ENCODE data around the gene MAGI2. TPM values are rescaled to one million over a fixed set of nuclear protein-coding genes. Genes with fewer than 3 reads are reported as not detected.

The MAGI2 gene
- polyA plus RNA-seq, 10 donors: 3.9 to 8.2 (median 5.2) TPM

DNA sequence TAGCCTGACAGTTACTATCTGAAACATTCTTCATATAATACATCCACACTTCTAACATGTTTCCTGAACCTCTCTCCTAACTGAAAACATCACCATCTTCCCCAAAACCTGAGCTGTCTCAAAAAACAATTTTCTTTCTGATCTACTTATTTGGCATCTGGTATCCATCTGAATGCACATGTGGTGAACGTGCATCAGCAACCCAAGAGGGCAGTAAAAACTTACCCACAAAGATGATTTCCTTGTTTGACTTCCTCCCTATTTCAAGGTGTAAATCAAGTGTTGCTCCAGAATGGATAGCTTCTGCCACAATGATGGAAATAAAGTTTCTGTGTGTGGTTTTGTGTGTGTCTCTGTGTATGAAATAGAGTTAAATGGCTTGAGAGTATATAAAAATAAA lies 500.4 kb downstream of the MAGI2 start:
- no peak for DNase-seq

- DNase-seq: no peak
Measured at GRCh38 chr7:78939669-78940068, 513.8 kb downstream of the MAGI2 start.

- peak in 2 of 3 donors; percentile 8 to 11 for DNase-seq
Measured at GRCh38 chr7:78924581-78924980, 528.9 kb downstream of the MAGI2 start.

DNA sequence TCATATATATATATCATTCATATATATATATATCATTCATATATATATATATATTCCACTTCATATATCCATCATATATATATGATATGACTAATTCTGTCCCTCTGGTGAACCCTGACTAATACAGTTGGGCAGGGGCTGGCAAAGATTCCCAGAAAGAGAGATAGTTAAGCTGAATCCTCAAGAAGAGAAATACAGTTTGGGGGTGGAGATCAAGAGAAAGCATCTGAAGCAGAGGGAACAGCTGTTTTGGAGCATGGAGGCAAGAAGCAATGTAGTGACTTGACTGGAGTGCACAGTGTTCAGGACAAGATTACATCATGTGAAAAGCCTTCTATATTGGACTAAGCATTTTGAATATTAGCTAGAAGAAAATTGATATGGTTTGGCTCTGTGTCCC lies 540.7 kb downstream of the MAGI2 start:
- DNase-seq: peak in 2 of 3 donors; percentile 14 to 21

DNA sequence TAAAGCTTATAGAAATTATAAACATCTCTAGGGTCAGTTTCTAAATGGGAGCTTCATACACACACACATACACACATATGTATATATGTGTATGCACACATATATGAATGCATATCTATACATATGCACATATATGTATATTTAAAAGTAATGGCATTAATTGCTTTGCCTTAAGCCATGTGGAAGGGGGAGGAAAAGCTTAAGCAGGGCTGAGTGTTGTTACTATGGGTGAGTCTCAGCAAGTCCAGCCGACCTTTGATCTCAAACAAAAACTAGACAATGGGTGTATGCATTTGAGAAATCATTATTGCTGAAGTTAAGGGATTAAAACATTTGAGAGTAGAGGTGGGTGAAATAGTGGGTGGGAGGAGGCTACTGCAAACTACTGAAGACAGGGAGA lies 546.7 kb downstream of the MAGI2 start:
- no peak for DNase-seq

DNA sequence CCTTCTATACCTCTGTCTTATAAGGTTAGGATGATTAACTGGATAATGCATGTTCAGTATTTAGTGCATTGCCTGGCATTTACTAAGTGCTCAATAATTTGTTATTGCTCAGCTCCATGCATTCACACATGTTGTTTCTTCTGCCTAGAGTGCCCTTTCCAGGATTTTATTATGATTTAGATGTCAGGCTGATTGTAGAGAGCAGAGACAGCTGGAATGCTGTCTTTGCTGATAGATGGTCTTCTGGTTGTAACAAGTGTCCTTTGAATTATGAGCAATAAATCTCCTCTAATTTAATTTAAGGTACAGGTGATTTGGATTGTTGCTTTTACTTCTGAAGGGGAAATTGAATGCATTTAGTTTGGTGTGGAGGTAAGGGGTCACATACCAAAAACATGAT lies 548.0 kb downstream of the MAGI2 start:
- DNase-seq: no peak

DNA sequence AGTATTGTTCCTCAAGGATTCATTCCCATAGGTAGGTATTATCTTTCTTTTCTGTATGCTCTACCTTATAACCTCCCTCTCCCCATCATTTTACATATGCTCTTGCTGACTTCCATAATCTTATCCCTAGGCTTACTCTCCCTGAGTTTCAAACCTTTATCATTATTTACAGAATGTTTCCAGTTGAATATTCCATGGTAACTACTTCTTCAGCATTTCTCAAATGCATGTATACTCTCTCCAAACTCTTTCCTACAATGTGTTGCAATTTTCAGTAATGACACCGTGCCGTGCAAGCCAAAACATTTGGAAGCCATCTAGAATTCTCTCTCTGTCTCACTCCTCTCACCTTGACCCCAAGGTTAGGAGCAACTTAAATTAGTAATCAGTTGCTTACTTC lies 548.5 kb downstream of the MAGI2 start:
- no peak for DNase-seq

GRCh38 chr7:78901566-78901965 lies 551.9 kb downstream of the MAGI2 start:
- DNase-seq: no peak

GRCh38 chr7:78900806-78901205 lies 552.7 kb downstream of the MAGI2 start:
- DNase-seq: no peak

- DNase-seq: no peak
Measured at GRCh38 chr7:78895393-78895792, 558.1 kb downstream of the MAGI2 start.

- no peak for DNase-seq
Measured at GRCh38 chr7:78879206-78879605, 574.3 kb downstream of the MAGI2 start.

- no peak for DNase-seq
Measured at GRCh38 chr7:78873117-78873516, 580.4 kb downstream of the MAGI2 start.

GRCh38 chr7:78864339-78864738 lies 589.1 kb downstream of the MAGI2 start:
- no peak for DNase-seq

DNA sequence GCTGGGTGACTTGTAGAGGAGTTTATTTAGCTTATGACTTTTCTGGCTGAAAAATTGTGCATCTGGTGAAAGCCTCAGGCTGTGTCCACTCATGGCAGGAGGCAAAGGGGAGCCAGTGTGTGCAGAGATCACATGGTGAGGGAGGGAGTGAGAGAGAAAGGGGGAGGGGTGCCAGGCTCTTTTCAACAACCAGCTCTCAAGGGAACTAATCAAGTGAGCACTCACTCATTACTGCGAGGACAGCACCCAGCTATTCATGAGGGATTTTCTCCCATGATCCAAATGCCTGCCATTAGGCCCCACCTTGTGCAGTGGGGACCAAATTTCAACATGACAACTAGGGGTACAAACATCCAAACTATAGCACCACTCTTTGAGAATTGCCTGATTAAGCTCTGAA lies 590.2 kb downstream of the MAGI2 start:
- DNase-seq: no peak

DNA sequence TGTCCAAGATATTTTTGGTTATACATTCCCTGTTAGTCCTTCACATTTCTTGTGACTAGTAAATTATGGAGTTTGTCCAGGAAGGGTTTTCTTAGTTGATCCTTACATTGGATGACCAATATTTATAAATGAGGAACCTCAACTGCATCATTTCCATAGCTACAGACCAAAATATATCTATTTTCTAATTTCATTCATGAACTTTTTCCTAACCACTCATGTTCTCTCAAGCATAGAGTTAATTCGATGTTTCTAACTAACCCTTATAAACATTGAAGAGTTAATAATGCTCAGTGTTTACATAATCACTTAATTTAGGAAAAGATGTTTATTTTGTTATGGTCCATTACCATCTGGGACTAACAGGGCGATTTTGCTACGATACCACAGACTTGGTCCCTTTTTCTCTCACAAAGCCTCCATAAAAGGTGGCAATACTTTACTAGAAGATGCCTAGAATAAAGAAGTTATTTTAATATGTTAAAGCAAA lies 591.0 kb downstream of the MAGI2 start:
- DNase-seq: no peak

- DNase-seq: no peak
Measured at GRCh38 chr7:78852951-78853350, 600.5 kb downstream of the MAGI2 start.

DNA sequence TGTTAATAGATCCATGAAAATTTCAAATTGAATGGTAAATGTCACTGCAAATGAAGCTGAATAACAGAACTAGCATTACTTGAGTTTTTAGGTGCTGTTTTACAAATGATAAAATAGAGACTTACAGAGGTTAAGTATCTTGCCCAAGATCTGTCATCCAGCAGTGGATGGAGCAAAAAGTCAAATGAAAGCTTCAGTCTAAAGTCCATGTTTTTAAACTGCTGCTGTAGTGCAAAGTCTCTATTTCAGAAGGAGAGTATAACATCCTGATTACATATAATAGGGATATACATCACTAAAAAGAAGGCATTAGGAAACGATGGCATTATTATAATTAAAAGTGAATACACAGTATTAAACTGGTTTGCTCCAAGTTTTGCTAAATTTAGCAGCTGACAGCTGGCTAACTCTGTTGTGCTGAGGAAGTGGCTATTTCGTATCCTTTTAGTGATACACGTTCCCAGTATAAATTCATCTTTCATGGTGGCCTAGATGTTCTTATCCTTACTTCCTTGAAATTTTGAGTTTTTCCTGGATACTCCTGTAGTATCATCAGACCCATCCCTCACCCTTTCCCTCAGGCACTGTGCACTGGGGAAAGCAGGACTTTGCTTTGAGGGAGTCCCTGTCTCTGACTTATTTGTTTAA lies 603.2 kb downstream of the MAGI2 start:
- DNase-seq: no peak

- no peak for DNase-seq
Measured at GRCh38 chr7:78845155-78845554, 608.3 kb downstream of the MAGI2 start.

DNA sequence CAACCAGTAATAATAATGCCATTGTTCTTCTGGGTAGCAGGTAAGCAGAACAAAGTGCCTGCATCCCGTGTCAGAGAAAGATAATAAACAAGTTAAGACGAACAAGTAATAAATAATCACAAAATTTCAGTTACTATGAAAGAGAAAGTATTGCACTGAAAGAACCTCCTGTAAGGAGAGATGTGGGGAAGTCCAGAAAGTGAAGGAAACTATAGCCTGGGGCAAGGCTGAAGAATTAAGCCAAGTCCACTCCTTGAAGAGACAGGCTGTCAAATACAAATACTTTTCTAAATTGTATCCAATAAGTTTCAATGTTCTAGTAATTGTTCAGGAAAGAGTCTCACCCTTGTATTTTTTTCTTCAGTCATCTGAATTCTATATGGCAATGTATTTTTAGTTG lies 611.4 kb downstream of the MAGI2 start:
- no peak for DNase-seq

DNA sequence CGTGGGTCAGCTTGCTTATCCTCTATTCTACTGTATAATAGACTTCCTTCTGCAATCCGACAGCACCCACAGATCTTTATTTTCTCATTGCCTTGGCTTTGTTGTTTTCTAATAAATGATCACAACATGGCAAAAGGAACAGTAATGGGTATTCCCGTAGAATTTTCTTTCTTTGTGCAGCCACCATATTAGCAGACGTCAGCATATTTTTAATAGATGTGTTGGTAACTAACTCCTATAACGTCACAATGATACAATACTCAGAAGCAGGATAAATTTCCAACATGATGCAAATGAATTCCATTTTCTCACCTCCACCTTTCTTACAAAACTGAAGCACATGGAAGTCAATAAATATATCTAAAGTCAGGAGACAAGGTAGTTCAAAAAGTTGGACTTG lies 617.6 kb downstream of the MAGI2 start:
- no peak for DNase-seq

DNA sequence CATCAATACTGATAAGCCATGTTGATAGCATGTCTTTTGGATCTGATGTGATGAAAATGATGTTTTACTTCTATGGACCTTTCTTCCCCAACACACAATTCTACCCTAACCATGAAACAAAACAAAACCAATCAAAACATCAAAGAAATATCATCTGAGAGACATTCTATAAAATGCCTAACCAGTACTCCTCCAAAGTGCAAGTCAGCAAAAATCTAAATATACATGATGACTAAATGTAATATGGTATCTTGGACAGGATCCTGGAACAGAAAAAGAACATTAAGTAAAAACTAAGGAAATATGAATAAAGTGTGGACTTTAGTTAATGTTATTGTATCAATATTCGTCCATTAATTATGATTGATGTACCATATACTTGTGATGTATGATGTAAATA lies 625.1 kb downstream of the MAGI2 start:
- DNase-seq: no peak

DNA sequence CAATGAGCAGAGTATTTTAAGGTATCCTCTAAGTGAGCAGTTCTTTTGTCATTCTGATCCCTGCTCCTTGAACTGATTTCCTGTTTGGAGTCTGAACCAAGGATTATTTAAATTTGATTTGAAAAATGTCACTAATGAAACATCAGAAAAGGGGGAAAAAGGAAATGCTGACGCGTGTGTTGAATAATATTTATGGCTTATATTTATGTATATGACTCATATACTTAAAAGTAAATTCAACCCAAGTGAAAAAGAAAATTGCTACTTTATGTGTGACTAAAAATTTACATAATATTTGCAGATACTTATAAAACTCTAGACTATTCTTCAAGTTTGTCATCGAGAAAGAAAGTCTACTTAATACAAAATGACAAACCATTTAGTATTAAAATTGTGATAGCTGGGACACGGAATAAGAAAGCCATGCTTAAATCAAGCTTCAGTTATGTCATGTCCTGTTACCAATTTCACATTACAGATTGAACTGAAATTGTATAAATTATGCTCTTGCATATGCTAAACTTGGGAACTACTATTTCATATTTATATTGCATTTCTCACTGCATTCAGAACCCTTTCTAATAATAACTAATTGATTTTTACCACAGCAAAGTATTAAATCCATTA lies 649.9 kb downstream of the MAGI2 start:
- DNase-seq: no peak

DNA sequence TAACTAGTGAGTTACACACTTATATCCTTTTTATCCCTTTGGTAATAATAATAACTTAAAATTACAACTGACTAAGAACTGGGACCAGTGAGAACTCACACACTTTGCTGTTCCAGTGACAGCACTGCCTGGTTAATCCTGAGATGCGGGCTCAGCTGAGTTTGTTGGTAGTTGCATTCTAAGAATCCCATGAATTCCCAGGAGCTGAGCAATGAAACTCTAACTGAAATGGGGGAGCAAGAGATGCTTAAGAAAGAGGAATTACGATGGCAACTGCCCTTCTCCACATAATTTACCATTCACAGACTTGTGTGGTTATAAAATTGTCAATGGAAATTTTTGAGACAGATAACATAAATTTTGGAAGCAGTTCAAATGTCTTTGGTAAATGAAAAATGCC lies 659.4 kb downstream of the MAGI2 start:
- DNase-seq: peak in 1 of 3 donors; percentile 17

DNA sequence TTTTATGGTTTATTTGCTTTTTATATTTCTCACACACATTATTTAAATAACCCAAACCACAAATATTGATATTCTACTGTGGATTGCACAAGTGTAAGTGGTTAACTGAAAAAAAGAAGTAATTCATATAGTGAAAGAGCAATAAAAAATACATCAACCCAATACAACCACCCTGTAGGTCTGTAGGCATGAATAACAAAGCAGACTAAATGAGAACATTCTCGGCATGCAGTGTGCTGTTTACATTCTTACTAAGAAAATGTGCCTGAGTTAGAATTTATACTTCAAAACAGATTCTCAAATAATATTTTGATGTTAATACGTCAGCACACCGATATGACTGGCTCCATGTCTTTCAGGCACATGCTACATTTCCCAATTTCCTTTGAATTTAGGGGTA lies 660.8 kb downstream of the MAGI2 start:
- no peak for DNase-seq
